Panc1 (cell line): ENCODE data around the gene BACH2. TPM values are rescaled to one million over a fixed set of nuclear protein-coding genes. Genes with fewer than 3 reads are reported as not detected.

Experiments used
- ATAC-seq: fragments of 200-7000 bp; cut with Tn5 transposase; 2 replicates; pipeline ENCODE4 v1.9.1; 2020; ENCODE audit warnings: mild to moderate bottlenecking, moderate library complexity
- BruUV-seq: library from RNA; stranded (reverse); fragments of 400-500 nt; replicated peaks from 2 replicates; lab custom pipeline; 2021; lab: Mats Ljungman, UMichigan
- CTCF ChIA-PET: fragments of 300-600 bp; sonication (Branson Sonifier 250); formaldehyde crosslinking; loops from one replicate; lab custom pipeline; 2022; ENCODE audit warnings: antibody characterized with exemption; lab: Charles Lee
- POLR2A ChIA-PET: fragments of 300-600 bp; sonication (Branson Sonifier 250); formaldehyde crosslinking; loops from one replicate; lab custom pipeline; 2022; ENCODE audit warnings: antibody characterized with exemption; lab: Charles Lee
- DNase-seq: peaks from one replicate; pipeline ENCODE4 v3.0.0-alpha.2; 2010; ENCODE audit warnings: low read depth, low spot score
- H3K27ac ChIP-seq: 2 replicates; pipeline ENCODE4 v1.5.1; 2011; ENCODE audit warnings: mild to moderate bottlenecking, low read length, inconsistent platforms
- H3K27me3 ChIP-seq: fragments of 200-500 bp; sonication (Bioruptor generic); 2 replicates; pipeline ENCODE4 v1.6.0; 2014; ENCODE audit warnings: low read length, inconsistent platforms; ENCODE audit not compliant: control insufficient read depth, insufficient read depth
- H3K36me3 ChIP-seq: fragments of 200-500 bp; sonication (Bioruptor generic); 2 replicates; pipeline ENCODE4 v1.5.1; 2014; ENCODE audit warnings: inconsistent platforms, mild to moderate bottlenecking, low read length, moderate library complexity; ENCODE audit not compliant: control insufficient read depth, insufficient read depth
- H3K4me1 ChIP-seq: 2 replicates; pipeline ENCODE4 v1.5.1; 2011; ENCODE audit warnings: inconsistent platforms, mild to moderate bottlenecking, low read length, moderate library complexity; ENCODE audit not compliant: control insufficient read depth, insufficient read depth
- H3K4me3 ChIP-seq, 2 experiments: 2 replicates each; pipeline ENCODE4 v1.5.1; 2011 to 2012; ENCODE audit warnings: low read depth in 2 of 2, low read length in 2 of 2, mild to moderate bottlenecking in 2 of 2, inconsistent platforms in 1 of 2, moderate library complexity in 1 of 2
- H3K9me3 ChIP-seq: fragments of 200-500 bp; sonication (Bioruptor generic); 2 replicates; pipeline ENCODE4 v1.5.1; 2014; ENCODE audit warnings: low read depth, mild to moderate bottlenecking, inconsistent platforms, low read length, moderate library complexity; ENCODE audit not compliant: control insufficient read depth, insufficient read depth
- CTCF ChIP-seq: fragments of 450-650 bp; IDR thresholded peaks from 2 replicates; pipeline ENCODE4 v1.5.1; 2017; ENCODE audit warnings: mild to moderate bottlenecking
- POLR2AphosphoS5 ChIP-seq: IDR thresholded peaks from 2 replicates; pipeline ENCODE4 v1.6.1; 2012; ENCODE audit warnings: mild to moderate bottlenecking, low read depth, low read length, moderate library complexity
- REST ChIP-seq, 2 experiments: IDR thresholded peaks; 2 replicates each; pipeline ENCODE4 v1.6.1; 2011 to 2012; ENCODE audit warnings: low read depth in 2 of 2, control low read depth in 1 of 2, low read length in 1 of 2, mild to moderate bottlenecking in 1 of 2, moderate library complexity in 1 of 2; ENCODE audit not compliant: insufficient read depth in 1 of 2
- SIN3A ChIP-seq: IDR thresholded peaks from 2 replicates; pipeline ENCODE4 v1.6.1; 2012; ENCODE audit warnings: low read depth, mild to moderate bottlenecking, low read length, moderate library complexity, borderline replicate concordance; ENCODE audit not compliant: insufficient read depth
- TCF7L2 ChIP-seq: IDR thresholded peaks from 2 replicates; pipeline ENCODE4 v1.6.1; 2011; ENCODE audit warnings: mild to moderate bottlenecking, low read depth, low read length, inconsistent platforms
- in situ Hi-C: cut with HindIII; loops from 2 replicates; pipeline ENCODE4 v1.10.0; 2016; ENCODE audit warnings: low sequenced_read_pairs, low pct_unique_long_range_greater_than_20kb
- intact Hi-C: fragments of 100-400 bp; cut with micrococcal nuclease; formaldehyde crosslinking; loops from one replicate; pipeline ENCODE4 v1.10.0; 2022; ENCODE audit not compliant: unreplicated experiment
- total RNA-seq: library from RNA; stranded (reverse); gene quantifications from one replicate; pipeline ENCODE4 v1.2.1, GENCODE V29; 2021; ENCODE audit not compliant: unreplicated experiment

The BACH2 gene
- total RNA-seq, 1 experiment from 2014 or later: 1.6 TPM

GRCh38 chr6:90107371-90107770 lies 189.3 kb downstream of the BACH2 start:
- intact Hi-C loops: no loop called here
- Histone ChIP-seq H3K27ac (no peak overlapping the region), H3K36me3 (no peaks in the 10 kb centered on the region), H3K4me1 (no peaks in the 10 kb centered on the region), H3K4me3 (no peak overlapping the region), H3K27me3 (no peaks in the 10 kb centered on the region), H3K9me3 (no peaks in the 10 kb centered on the region)
- CTCF ChIA-PET: no interaction called here
- in situ Hi-C loops: no loop called here
- ATAC-seq (no peak), DNase-seq (no peak)
- POLR2A ChIA-PET: no interaction called here
- no TSS peak for BruUV-seq
- no peak for TF ChIP-seq REST (IDR thresholded peaks at IDR 0.05; ENCODE audit: insufficient read depth in 1 of 2, low read depth in 2 of 2, low read length in 1 of 2)
- TF ChIP-seq TCF7L2: no peak
- TF ChIP-seq POLR2AphosphoS5: no peak
- no peak for TF ChIP-seq CTCF
- no peak for TF ChIP-seq SIN3A

- TF ChIP-seq TCF7L2 (no peak), REST (IDR thresholded peaks at IDR 0.05; ENCODE audit: insufficient read depth in 1 of 2, low read depth in 2 of 2, low read length in 1 of 2) (no peak), POLR2AphosphoS5 (no peak), SIN3A (no peak), CTCF (no peak)
- H3K9me3 ChIP-seq: no peaks in the 10 kb centered on the region
- ATAC-seq: no peak
- no peak for DNase-seq
- POLR2A ChIA-PET: no interaction called here
- CTCF ChIA-PET: no interaction called here
- H3K27ac ChIP-seq: no peak overlapping the region
- BruUV-seq: no TSS peak
- H3K27me3 ChIP-seq: no peaks in the 10 kb centered on the region
- H3K4me3 ChIP-seq: no peak overlapping the region
- intact Hi-C loops (no loop called here), in situ Hi-C loops (no loop called here)
- H3K36me3 ChIP-seq: no peaks in the 10 kb centered on the region
- no peaks in the 10 kb centered on the region for H3K4me1 ChIP-seq
Observed at GRCh38 chr6:90106449-90106848, 190.2 kb downstream of the BACH2 start.
